H1 (cell line): ENCODE data around the gene AP5Z1. TPM values are rescaled to one million over a fixed set of nuclear protein-coding genes. Genes with fewer than 3 reads are reported as not detected.

Source experiments
- CTCF ChIA-PET: fragments of 300-600 bp; sonication (Branson Sonifier 250); formaldehyde crosslinking; loops from one replicate; lab custom pipeline; 2021; ENCODE audit not compliant: partially characterized antibody; lab: Charles Lee
- POLR2A ChIA-PET: fragments of 300-600 bp; sonication (Branson Sonifier 250); formaldehyde crosslinking; loops from one replicate; lab custom pipeline; 2021; ENCODE audit warnings: inconsistent platforms; ENCODE audit not compliant: partially characterized antibody; lab: Charles Lee
- DNase-seq, 2 experiments: peaks; one replicate each; pipeline versions ENCODE4 v3.0.0 to v3.0.0-alpha.2; 2010 to 2022; ENCODE audit warnings: low spot score in 2 of 2, low read depth in 1 of 2, mixed read lengths in 1 of 2
- FAIRE-seq: peaks from 2 replicates; lab custom pipeline; 2011; peaks lifted over from hg19 to GRCh38; lab: Jason Lieb, UNC
- H2AFZ ChIP-seq: 2 replicates; pipeline ENCODE4 v1.8.1; 2012; ENCODE audit warnings: low read length, inconsistent platforms
- H2AK5ac ChIP-seq: 2 replicates; pipeline ENCODE4 v1.6.1; 2013; ENCODE audit warnings: low read depth, low read length
- H2BK120ac ChIP-seq: replicated peaks from 2 replicates; pipeline ENCODE3; 2013; ENCODE audit warnings: low read depth, low read length, inconsistent platforms
- H2BK12ac ChIP-seq: 2 replicates; pipeline ENCODE4 v1.6.1; 2013; ENCODE audit warnings: low read depth, low read length
- H2BK15ac ChIP-seq: 2 replicates; pipeline ENCODE4 v1.6.1; 2013; ENCODE audit warnings: low read length
- H2BK20ac ChIP-seq: 2 replicates; pipeline ENCODE4 v1.6.1; 2013; ENCODE audit warnings: low read length
- H2BK5ac ChIP-seq: 2 replicates; pipeline ENCODE4 v1.6.1; 2013; ENCODE audit warnings: low read depth, low read length
- H3K14ac ChIP-seq: 2 replicates; pipeline ENCODE4 v1.6.1; 2013; ENCODE audit warnings: inconsistent platforms; ENCODE audit not compliant: insufficient read length
- H3K18ac ChIP-seq: 2 replicates; pipeline ENCODE4 v1.6.1; 2013; ENCODE audit warnings: low read length; ENCODE audit errors: extremely low read depth
- H3K23ac ChIP-seq: 2 replicates; pipeline ENCODE4 v1.6.1; 2013; ENCODE audit warnings: inconsistent platforms; ENCODE audit not compliant: insufficient read length
- H3K23me2 ChIP-seq: 2 replicates; pipeline ENCODE4 v1.6.1; 2013; ENCODE audit warnings: low read depth, low read length
- H3K27ac ChIP-seq: 2 replicates; pipeline ENCODE4 v1.6.1; 2011; ENCODE audit warnings: low read depth, low read length, inconsistent platforms
- H3K27me3 ChIP-seq, 4 experiments: replicated peaks in 1 of 4; 1 replicate in 1 of 4; 2 replicates in 3 of 4; pipeline versions ENCODE4 v1.6.1 to v1.8.1; 2011 to 2013; ENCODE audit warnings: low read length in 3 of 4, mild to moderate bottlenecking in 3 of 4, inconsistent platforms in 2 of 4, mixed read lengths in 2 of 4, moderate library complexity in 1 of 4; ENCODE audit not compliant: control insufficient read depth in 3 of 4, insufficient read depth in 3 of 4; ENCODE audit errors: extremely low read depth in 1 of 4
- H3K36me3 ChIP-seq, 4 experiments: 2 replicates each; pipeline versions ENCODE4 v1.6.1 to v1.8.1; 2011 to 2013; ENCODE audit warnings: mild to moderate bottlenecking in 4 of 4, low read length in 3 of 4, moderate library complexity in 2 of 4, control low read depth in 1 of 4, inconsistent platforms in 1 of 4; ENCODE audit not compliant: insufficient read depth in 4 of 4, control insufficient read depth in 2 of 4
- H3K4ac ChIP-seq: replicated peaks from 2 replicates; pipeline ENCODE3; 2013; ENCODE audit warnings: low read length, low read depth, mixed read lengths, inconsistent platforms; ENCODE audit not compliant: insufficient read length
- H3K4me1 ChIP-seq, 4 experiments: replicated peaks in 1 of 4; 1 replicate in 1 of 4; 2 replicates in 3 of 4; pipeline versions ENCODE4 v1.6.1 to v1.8.1; 2011 to 2013; ENCODE audit warnings: low read length in 3 of 4, inconsistent platforms in 2 of 4, mixed read lengths in 1 of 4; ENCODE audit not compliant: insufficient read depth in 4 of 4, control insufficient read depth in 3 of 4
- H3K4me2 ChIP-seq, 2 experiments: 2 replicates each; pipeline versions ENCODE4 v1.6.1 to v1.8.1; 2011 to 2013; ENCODE audit warnings: low read depth in 2 of 2, low read length in 2 of 2, control low read depth in 1 of 2, inconsistent platforms in 1 of 2, mild to moderate bottlenecking in 1 of 2; ENCODE audit not compliant: insufficient read depth in 1 of 2
- H3K4me3 ChIP-seq, 4 experiments: fragments of 200-600, 300-600 bp in 1 of 4; sonication (generic), shearing (Covaris generic), sonication (Bioruptor Twin) in 1 of 4; 2 replicates each; pipeline versions ENCODE4 v1.5.1 to v1.8.1; 2011 to 2016; ENCODE audit warnings: low read length in 4 of 4, low read depth in 3 of 4, control low read depth in 2 of 4, inconsistent platforms in 2 of 4, mild to moderate bottlenecking in 2 of 4, mixed read lengths in 1 of 4, moderate library complexity in 1 of 4; ENCODE audit not compliant: insufficient read depth in 2 of 4; ENCODE audit errors: extremely low read depth in 1 of 4
- H3K56ac ChIP-seq: replicated peaks from 2 replicates; pipeline ENCODE3; 2013; ENCODE audit warnings: low read depth, mild to moderate bottlenecking, mixed read lengths, low read length, inconsistent platforms; ENCODE audit not compliant: insufficient read length
- H3K79me1 ChIP-seq: 2 replicates; pipeline ENCODE4 v1.6.1; 2013; ENCODE audit warnings: low read depth, low read length, control low read depth
- H3K79me2 ChIP-seq, 2 experiments: 2 replicates each; pipeline versions ENCODE4 v1.6.1 to v1.8.1; 2012 to 2013; ENCODE audit warnings: low read length in 2 of 2, mild to moderate bottlenecking in 2 of 2, inconsistent platforms in 1 of 2; ENCODE audit not compliant: insufficient read depth in 2 of 2, control insufficient read depth in 1 of 2
- H3K9ac ChIP-seq, 4 experiments: replicated peaks in 1 of 4; 1 replicate in 1 of 4; 2 replicates in 3 of 4; pipeline versions ENCODE4 v1.6.1 to v1.8.1; 2011 to 2013; ENCODE audit warnings: low read depth in 3 of 4, low read length in 3 of 4, control low read depth in 2 of 4, mild to moderate bottlenecking in 2 of 4, moderate library complexity in 2 of 4, inconsistent platforms in 1 of 4; ENCODE audit errors: extremely low read depth in 1 of 4
- H3K9me3 ChIP-seq, 2 experiments: 2 replicates each; pipeline versions ENCODE4 v1.6.1 to v1.8.1; 2012 to 2013; ENCODE audit warnings: mild to moderate bottlenecking in 2 of 2, moderate library complexity in 2 of 2, control low read depth in 1 of 2, inconsistent platforms in 1 of 2, low read depth in 1 of 2, low read length in 1 of 2, mixed read lengths in 1 of 2; ENCODE audit not compliant: insufficient read depth in 2 of 2
- H4K20me1 ChIP-seq, 2 experiments: replicated peaks in 1 of 2; 2 replicates each; pipeline versions ENCODE3 to v1.8.1; 2011 to 2013; ENCODE audit warnings: inconsistent platforms in 2 of 2, low read length in 2 of 2, mild to moderate bottlenecking in 1 of 2; ENCODE audit not compliant: insufficient read depth in 2 of 2, control insufficient read depth in 1 of 2
- H4K5ac ChIP-seq: 2 replicates; pipeline ENCODE4 v1.6.1; 2013; ENCODE audit warnings: low read length, low read depth, mixed read lengths, inconsistent platforms; ENCODE audit not compliant: insufficient read length
- H4K8ac ChIP-seq: 2 replicates; pipeline ENCODE4 v1.8.0; 2013; ENCODE audit warnings: mild to moderate bottlenecking, moderate library complexity, low read length, inconsistent platforms; ENCODE audit not compliant: insufficient read depth; ENCODE audit errors: extremely low read depth
- H4K91ac ChIP-seq: replicated peaks from 2 replicates; pipeline ENCODE3; 2013; ENCODE audit warnings: low read length, mixed read lengths, inconsistent platforms; ENCODE audit not compliant: insufficient read length
- CHD2 ChIP-seq: IDR thresholded peaks from 2 replicates; pipeline ENCODE4 v1.6.1; 2012; ENCODE audit warnings: low read length, improper control_type of control experiment
- FOSL1 ChIP-seq: IDR thresholded peaks from 2 replicates; pipeline ENCODE4 v1.6.1; 2011; ENCODE audit warnings: mild to moderate bottlenecking, low read depth, low read length, moderate library complexity; ENCODE audit not compliant: insufficient read depth
- RBBP5 ChIP-seq: IDR thresholded peaks from 2 replicates; pipeline ENCODE4 v1.7.1; 2012; ENCODE audit warnings: low read depth, mild to moderate bottlenecking, inconsistent platforms, low read length, moderate library complexity, borderline replicate concordance
- WGBS, 2 experiments: shearing (Covaris generic) in 1 of 2; methylation state at CpG; one replicate each; pipeline versions ENCODE4 v1.1.6 to v1.1.7; 2013 to 2015; ENCODE audit warnings: low lambda C conversion rate in 2 of 2, mixed read lengths in 2 of 2, inconsistent platforms in 1 of 2, low coverage in 1 of 2, missing lambda C conversion rate in 1 of 2; ENCODE audit not compliant: insufficient replicate concordance in 2 of 2, insufficient coverage in 1 of 2, insufficient read length in 1 of 2; ENCODE audit errors: extremely low coverage in 1 of 2, missing lambda C conversion rate in 1 of 2; 5-methylcytosine and 5-hydroxymethylcytosine counted together
- polyA plus RNA-seq, 7 experiments: library from polyadenylated mRNA; depleted of rRNA in 3 of 7; stranded (reverse) in 5 of 7; unstranded in 2 of 7; fragments of >200 nt in 5 of 7; fragments of 200-250 nt in 2 of 7; gene quantifications; 1 replicate in 5 of 7; 2 replicates in 1 of 7; 4 replicates in 1 of 7; pipeline versions ENCODE4 v1.2.1 to v1.2.3, GENCODE V29; 2011 to 2013; ENCODE audit warnings: missing spikeins in 2 of 7, mixed read lengths in 2 of 7
- total RNA-seq: library from RNA; stranded (reverse); fragmentation: NEBNext Ultra II Directional; extraction: Animal tissue kit (Norgen Biotek cat#: 25700); gene quantifications from 2 replicates; pipeline ENCODE4 v1.2.1, GENCODE V29; 2021

AP5Z1 gene
- total and polyA plus RNA-seq, 2 of the 8 experiments (the other 6 are each of a cell fraction or from before 2014, with no cell fraction given), result 24.0 to 24.7 TPM

DNA sequence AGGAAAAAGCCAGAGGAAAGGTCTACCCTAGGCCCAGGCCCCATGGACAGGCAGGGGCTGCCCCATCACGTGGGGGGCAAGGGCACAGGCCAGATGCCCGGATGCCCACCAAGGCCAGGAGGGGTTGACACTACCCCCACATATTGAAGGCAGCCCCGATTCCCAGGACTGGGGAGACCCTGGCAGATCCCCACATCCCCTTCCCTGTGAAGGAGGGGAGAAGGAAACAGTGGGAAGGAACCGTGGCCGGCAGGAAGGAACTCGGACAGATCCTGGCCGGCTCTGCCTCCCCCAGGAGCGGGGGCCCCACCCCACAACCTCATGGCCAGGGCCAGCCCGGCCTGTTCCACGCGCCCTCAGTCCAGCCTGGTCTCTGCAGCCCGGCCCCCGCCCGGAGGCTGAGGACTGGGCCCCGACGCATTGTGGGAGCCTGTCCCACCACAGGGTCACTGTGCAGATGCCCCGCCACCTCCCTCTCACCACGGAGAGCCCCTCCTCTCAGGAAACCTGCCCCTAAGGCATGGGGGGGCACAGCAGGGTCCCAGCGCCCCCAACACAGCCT is 45.1 kb downstream of the AP5Z1 start:
- ChIA-PET CTCF (interaction anchor here (1.4 to 3.1 kb wide), 2 partner anchors 10 to 22 kb away, joined by 3 to 15 read pairs; no protein-coding TSS in a partner anchor), POLR2A (no interaction called here)
- DNase-seq (no peak), FAIRE-seq (no peak)
- no peak overlapping the region for H4K91ac ChIP-seq
- no peak overlapping the region for H3K4me3 ChIP-seq
- no peak overlapping the region for H3K14ac ChIP-seq
- H3K36me3 ChIP-seq, result no peaks in the 10 kb centered on the region
- H3K4me1 ChIP-seq, result no peaks in the 10 kb centered on the region
- no peak overlapping the region for H3K27ac ChIP-seq
- no peak overlapping the region for H3K18ac ChIP-seq
- H3K56ac ChIP-seq, result no peak overlapping the region
- no peaks in the 10 kb centered on the region for H3K23me2 ChIP-seq
- H2BK5ac ChIP-seq, result no peak overlapping the region
- no peak overlapping the region for H2BK20ac ChIP-seq
- no peaks in the 10 kb centered on the region for H3K9me3 ChIP-seq
- H2BK15ac ChIP-seq, result no peak overlapping the region
- H3K4ac ChIP-seq, result no peak overlapping the region
- no peak overlapping the region for H3K23ac ChIP-seq
- H2AK5ac ChIP-seq, result no peak overlapping the region
- H3K4me2 ChIP-seq, result no peak overlapping the region
- no peaks in the 10 kb centered on the region for H3K79me2 ChIP-seq
- no peak overlapping the region for H3K9ac ChIP-seq
- no peak overlapping the region for H2AFZ ChIP-seq
- no peaks in the 10 kb centered on the region for H3K79me1 ChIP-seq
- H3K27me3 ChIP-seq, result no peaks in the 10 kb centered on the region
- H2BK12ac ChIP-seq, result no peak overlapping the region
- H4K20me1 ChIP-seq, result peaks cover 0 to 2% of the 10 kb centered on the region in 2 experiments
- H4K5ac ChIP-seq, result no peak overlapping the region
- TF ChIP-seq CHD2 (no peak), FOSL1 (no peak), RBBP5 (no peak)
- TF ChIP-seq, all 59 proteins: peak for 0
- no peak overlapping the region for H2BK120ac ChIP-seq
- H4K8ac ChIP-seq, result no peak overlapping the region
- WGBS, 2 experiments, result 83% methylated on average over 10 of the region's 19 CpGs; no CpG with 5 or more reads in 1 of the 2 experiments
